Ammon's horn (tissue), 1 donor: ENCODE measurements around the gene SEC16B.
A peak's percentile ranks its signal among the peaks of the same experiment; 100 is the strongest.

Experiments used
- DNase-seq: peaks from one replicate; pipeline ENCODE4 v3.0.0-alpha.2; 2016; ENCODE audit warnings: low spot score

Gene SEC16B

GRCh38 chr1:177937931-177938330 is 31.9 kb downstream of the SEC16B start:
- no peak for DNase-seq

- DNase-seq = no peak
Measured at GRCh38 chr1:177937174-177937770, 32.6 kb downstream of the SEC16B start.

- DNase-seq = no peak
Measured at GRCh38 chr1:177935638-177936415, 34.0 kb downstream of the SEC16B start.

- DNase-seq = no peak
Measured at GRCh38 chr1:177934927-177935326, 34.9 kb downstream of the SEC16B start.

GRCh38 chr1:177934461-177934860 is 35.4 kb downstream of the SEC16B start:
- DNase-seq = no peak

GRCh38 chr1:177933881-177934280 is 36.0 kb downstream of the SEC16B start:
- DNase-seq = no peak

- DNase-seq = no peak
Measured at GRCh38 chr1:177932123-177932522, 37.7 kb downstream of the SEC16B start.

- DNase-seq = no peak
Measured at GRCh38 chr1:177928952-177929351, 40.9 kb downstream of the SEC16B start.

GRCh38 chr1:177928194-177928593 is 41.7 kb downstream of the SEC16B start:
- peak; percentile 50 for DNase-seq

GRCh38 chr1:177927021-177927596 is 42.7 kb downstream of the SEC16B start:
- DNase-seq = no peak

GRCh38 chr1:177926201-177926600 is 43.7 kb downstream of the SEC16B start:
- no peak for DNase-seq

GRCh38 chr1:177925006-177925405 is 44.9 kb downstream of the SEC16B start:
- DNase-seq = no peak

GRCh38 chr1:177923441-177923840 is 46.4 kb downstream of the SEC16B start:
- no peak for DNase-seq

- no peak for DNase-seq
Measured at GRCh38 chr1:177922209-177922608, 47.6 kb downstream of the SEC16B start.

- no peak for DNase-seq
Measured at GRCh38 chr1:177921590-177921989, 48.3 kb downstream of the SEC16B start.

GRCh38 chr1:177920091-177920490 is 49.8 kb downstream of the SEC16B start:
- no peak for DNase-seq

GRCh38 chr1:177915641-177916040 is 54.2 kb downstream of the SEC16B start:
- DNase-seq = no peak

- no peak for DNase-seq
Measured at GRCh38 chr1:177914603-177915002, 55.3 kb downstream of the SEC16B start.

GRCh38 chr1:177913762-177914540 is 55.9 kb downstream of the SEC16B start:
- DNase-seq = peak; percentile 49

- no peak for DNase-seq
Measured at GRCh38 chr1:177912991-177913390, 56.9 kb downstream of the SEC16B start.

- no peak for DNase-seq
Measured at GRCh38 chr1:177909416-177909815, 60.4 kb downstream of the SEC16B start.

GRCh38 chr1:177907000-177907399 is 62.9 kb downstream of the SEC16B start:
- no peak for DNase-seq

- no peak for DNase-seq
Measured at GRCh38 chr1:177905686-177906085, 64.2 kb downstream of the SEC16B start.
